EL (cell line): ENCODE results near the gene HECTD1.
"Not testable (repeated sequence)": the region's sequence is repeated elsewhere in the genome, so short reads cannot be mapped to it uniquely, and the experiment has no call there.

Source experiments
- DNase-seq: peaks from one replicate; pipeline ENCODE4 v3.0.0-alpha.2; 2016

HECTD1 gene

DNA sequence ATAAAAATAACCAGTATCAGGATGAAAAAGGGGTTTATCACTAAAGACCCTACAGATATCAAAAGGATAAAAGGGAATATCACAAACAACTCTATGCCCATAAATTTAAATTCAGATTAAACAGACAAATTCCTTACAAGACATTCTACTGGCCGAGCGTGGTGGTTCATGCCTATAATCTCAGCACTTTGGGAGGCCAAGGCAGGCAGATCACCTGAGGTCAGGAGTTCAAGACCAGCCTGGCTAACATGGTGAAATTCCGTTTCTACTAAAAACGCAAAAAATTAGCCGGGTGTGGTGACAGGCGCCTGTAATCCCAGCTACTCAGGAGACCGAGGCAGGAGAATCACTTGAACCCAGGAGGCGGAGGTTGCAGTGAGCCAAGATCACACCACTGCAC, 15.0 kb downstream of the HECTD1 start:
- DNase-seq, result not testable (repeated sequence)

DNA sequence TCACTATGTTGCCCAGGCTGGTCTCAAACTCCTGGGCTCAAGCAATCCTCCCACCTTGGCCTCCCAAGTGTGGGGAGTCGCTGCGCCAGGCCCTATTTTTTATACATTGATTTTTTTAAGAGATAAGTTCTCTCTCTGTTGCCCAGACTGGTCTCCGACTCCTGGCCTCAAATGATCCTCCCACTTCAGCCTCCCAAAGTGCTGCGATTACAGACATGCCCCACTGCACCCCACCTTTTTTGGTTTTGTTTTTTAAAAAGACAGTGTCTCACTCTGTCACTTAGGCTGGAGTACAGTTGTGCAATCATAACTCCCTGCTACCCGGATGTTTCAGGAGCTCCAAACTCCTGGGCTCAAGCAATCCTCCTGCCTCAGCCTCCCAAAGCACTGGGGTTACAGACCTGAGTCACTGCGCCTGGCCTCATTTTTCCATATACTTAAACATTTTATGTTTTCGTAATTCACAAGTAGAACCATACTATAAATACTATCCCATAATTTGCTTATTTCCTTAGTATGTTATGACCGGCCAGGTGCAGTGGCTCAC, 16.8 kb downstream of the HECTD1 start:
- DNase-seq, result no peak

DNA sequence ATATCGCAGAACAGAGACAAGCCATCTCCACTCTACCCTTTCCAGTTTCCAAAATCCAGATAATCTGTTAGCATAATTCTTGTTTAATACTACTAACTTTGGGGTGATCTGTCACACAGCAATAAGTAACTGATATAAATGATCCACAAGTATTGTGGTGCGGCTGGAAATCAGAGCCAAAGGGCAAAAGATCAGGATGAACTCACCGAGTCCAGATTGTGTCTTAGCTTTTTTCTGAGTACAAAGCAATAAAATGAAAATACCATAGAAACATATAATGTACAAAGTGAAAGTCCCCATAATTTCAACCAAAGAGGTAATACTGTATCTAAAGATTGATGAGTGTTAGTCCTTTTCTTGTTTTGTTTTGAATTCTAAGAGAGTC, 17.4 kb downstream of the HECTD1 start:
- DNase-seq, result no peak

DNA sequence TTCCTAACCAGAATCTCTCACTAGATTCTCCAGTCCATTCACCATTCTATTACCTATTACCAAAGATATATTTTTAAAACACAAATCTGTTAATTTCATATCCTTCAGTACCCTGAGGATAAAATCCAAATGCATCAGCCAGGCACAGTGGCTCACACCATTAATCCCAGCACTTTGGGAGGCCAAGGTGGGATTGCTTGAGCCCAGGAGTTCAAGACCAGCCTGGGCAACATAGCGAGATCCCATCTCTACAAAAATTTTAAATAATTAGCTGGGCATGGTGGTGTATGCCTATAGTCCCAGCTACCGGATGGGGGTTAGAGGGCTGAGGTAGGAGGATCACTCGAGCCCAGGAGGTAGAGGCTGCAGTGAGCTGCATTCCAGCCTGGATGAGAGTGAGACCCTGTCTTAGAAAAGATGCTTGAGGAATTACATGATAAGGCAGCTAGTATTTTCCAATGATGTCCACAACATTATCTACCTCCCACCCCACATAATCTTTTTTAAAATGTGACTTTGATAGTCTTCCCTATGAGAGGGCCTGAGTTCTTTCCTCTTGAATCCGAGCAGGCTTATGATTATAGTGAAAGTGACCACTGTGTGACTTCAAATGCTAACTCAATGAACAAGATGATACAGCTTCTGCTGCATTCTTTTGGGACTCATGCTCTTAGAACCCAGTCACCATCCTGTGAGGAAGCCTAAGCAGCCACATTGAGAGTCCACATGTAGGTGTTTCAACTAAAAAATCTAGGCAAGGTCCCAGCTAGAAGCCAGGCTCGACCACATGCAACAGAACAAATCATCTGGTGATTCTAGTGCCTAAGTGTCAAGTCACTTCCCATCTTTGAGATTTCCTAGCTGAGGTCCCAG, 18.0 kb downstream of the HECTD1 start:
- no peak for DNase-seq

DNA sequence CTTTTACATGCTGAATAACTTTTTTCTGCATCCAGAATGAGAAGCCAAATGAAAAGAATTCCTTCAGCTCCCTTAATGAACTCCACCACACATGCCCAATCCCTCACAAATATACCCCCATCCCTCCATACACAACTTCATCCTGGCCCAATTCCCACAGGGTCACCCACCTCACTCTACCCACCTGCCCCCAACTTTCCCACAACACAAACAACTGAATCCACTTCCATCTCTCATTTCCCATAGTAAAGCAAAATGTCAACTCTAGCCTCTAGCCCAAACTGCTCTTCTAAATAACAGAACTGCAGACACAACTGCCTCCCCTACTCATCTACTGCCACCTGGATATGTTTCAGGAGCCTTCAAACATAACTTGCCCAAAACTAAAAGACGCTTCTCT, 18.8 kb downstream of the HECTD1 start:
- no peak for DNase-seq

DNA sequence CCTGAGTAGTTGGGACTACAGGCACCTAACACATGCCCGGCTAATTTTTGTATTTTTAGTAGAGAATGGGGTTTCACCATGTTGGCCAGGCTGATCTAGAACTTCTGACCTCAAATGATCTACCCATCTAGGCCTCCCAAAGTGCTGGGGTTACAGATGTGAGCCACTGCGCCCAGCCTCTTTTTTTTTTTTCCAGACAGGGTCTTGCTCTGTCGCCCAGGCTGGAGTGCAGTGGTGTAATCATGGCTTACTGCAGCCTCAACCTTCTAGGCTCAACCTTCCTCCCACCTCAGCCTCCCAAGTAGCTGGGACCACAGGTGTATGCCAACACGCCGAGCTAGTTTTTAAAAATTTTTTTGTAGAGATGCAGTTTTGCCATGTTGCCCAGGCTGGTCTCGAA, 25.6 kb downstream of the HECTD1 start:
- DNase-seq, result not testable (repeated sequence)

DNA sequence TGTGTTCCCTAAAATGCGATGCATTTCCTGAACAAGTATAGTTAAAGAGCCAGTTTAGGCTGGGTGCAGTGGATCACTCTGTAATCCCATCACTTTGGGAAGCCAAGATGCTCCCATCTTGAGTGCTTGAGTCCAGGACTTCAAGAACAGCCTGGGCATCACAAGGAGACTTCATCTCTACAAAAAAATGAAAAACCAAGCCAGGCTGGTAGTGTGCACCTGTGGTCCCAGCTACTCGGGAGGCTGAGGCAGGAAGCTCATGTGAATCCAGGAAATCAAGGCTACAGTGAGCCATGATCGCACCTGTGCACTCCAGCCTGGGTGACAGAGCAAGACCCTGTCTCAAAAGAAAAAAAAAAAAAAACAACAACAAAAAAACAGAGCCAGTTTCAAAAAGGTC, 26.3 kb downstream of the HECTD1 start:
- DNase-seq, result no peak

DNA sequence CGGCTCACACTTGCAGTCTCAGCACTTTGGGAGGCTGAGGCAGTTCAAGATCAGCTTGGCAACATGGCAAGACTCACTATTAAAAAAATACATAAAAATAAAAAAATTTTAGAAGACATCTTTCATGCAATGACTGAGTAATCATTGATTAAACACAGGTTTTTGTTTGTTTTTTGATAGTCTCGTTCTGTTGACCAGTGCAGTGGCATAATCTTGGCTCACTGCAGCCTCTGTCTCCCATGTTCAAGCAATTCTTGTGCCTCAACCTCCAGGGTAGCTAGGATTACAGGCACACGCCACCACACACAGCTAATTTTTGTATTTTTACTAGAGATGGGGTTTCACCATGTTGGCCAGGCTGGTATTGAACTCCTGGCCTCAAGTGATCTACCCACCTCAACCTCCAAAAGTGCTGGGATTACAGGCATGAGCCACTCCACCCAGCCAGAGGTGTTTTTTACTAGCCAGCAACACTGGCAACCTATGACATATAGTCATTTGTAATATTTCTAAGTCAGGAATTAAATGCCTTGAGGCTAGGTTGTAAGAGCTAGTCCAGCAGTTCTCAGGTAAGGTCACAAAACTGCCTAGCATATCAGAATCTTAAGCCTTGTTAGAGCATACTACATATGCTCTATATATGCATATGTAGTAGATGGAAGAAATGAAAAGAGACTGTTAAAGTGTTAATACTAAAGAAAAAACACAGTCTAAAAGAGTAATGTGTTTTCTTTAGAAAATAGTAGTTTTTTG, 27.1 kb downstream of the HECTD1 start:
- no peak for DNase-seq

DNA sequence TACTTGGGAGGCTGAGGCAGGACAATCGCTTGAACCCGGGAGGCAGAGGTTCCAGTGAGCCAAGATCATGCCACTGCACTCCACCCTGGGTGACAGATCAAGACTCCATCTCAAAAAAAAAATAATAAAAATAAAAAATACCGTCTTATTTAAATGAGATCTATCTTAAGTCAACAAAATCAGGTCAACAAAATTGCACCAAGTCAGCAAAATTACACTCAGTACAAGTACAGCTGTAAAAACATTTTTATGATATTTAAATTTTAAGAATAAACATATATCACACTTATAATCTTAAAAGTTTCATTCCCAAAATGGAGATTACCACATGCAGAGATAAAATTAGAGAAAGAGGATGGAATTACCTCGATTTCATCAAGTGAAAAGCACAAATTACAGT, 33.2 kb downstream of the HECTD1 start:
- DNase-seq, result no peak

DNA sequence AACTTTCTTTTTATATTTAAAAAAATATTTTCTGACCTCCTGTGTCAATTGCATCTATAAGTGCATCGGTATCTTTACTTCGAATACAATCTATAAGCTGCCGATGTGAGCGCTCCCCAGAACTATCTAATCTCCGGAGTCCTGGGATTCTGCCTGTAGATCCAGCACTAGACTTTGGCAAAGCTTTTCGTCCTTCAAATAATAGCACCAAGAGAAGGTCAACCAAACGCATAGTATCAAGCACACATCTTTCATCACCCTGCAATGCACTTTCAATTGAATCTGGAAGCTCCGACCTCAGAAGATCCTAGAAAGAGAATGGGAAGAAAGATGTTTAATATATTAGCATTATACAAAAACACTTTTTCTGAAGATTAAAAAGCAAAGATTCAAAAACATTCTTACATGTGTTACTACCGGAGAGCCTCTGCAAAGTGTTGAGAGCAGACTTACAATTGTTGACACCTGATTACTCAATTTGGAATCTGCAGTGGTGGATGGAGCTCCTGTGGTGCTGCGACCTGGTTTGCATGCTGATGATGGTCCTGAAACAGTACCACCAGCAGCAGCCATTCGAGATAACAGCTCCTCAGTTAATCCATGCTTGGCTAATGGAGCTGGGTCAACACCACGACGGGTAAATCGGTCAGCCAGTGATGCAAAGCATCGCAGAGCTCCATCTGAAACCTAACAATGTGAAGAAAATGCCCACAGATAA, 34.3 kb downstream of the HECTD1 start:
- DNase-seq, result no peak

DNA sequence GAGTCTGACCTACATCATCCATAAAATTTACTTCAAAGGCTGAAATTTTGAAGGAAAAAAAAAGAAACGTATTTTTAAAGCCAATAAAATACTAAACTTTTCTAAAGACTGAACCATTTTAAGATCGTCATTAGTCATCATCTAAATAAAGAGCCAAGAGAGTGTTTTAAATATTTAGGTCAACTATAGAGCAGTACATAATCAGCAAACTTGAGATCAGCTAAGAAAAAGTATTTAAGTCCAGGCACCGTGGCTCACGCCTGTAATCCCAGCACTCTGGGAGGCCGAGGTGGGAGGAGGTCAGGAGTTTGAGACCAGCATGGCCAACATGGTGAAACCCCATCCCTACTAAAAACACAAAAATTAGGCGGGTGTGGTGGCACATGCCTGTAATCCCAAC, 35.5 kb downstream of the HECTD1 start:
- DNase-seq, result peak; percentile 33

DNA sequence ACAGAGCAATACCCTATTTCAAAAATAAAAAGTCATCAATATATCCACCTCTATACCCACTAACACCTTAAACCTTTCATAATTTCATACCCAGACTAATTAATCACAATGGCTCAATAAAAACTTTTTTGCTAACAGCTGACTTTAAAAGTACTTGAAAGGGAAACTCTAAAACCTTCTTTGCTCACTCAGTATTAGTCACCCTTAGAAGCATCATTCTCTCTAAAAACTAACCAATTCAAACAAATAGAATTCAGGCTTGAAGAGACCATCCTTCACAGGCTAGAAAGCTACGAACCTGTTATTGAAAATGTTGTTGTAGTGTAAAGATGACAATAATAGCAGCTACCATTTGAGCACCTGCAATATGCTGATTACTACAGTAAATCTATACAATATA, 37.2 kb downstream of the HECTD1 start:
- DNase-seq, result peak; percentile 22

DNA sequence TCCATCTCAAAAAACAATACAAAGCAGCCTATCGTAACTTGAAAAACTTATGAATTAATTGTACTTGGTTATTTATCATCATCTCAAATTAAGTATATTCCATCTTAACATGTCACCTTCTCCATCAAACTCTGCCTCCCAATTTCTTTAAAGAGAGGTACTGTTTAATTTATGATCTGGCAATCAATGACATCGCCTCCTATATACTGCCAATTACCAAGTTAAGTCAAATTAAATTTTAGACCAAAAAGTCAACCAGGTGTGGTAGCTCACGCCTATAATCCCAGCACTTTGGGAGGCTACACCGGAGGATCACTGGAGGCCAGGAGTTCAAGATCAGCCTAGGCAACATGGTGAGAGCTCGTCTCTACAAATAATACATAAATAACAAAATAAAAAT, 37.7 kb downstream of the HECTD1 start:
- no peak for DNase-seq

DNA sequence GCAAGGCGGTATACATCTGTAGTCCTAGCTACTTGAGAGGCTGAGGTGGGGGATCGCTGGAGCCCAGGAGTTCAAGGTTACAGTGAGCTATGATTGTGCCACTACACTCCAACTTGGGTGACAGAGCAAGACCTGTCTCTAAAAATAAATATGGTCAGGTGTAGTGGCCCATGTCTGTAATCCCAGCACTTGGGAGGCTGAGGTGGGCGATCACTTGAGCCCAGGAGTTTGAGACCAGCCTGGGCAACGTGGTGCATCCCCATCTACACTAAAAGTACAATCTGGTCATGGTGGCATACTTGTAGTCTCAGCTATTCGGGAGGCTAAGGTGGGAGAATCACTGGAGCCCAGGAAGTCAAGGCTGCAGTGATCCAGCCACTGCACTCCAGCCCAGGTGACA, 40.6 kb downstream of the HECTD1 start:
- DNase-seq, result no peak

DNA sequence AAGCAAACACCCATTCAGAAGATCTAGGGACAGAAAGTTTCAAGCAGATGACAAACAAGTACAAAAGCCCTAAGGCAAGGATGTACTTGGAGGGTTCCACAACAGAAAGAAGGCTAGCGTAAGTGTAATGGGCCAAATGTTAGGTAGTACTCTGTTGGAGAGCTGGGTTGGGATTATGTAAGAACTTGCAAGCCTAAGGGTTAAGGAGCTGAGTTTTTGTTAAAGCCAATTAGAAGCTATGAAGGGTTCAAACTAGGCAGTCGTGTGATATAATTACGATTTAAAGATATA, 41.4 kb downstream of the HECTD1 start:
- DNase-seq, result peak; percentile 16

DNA sequence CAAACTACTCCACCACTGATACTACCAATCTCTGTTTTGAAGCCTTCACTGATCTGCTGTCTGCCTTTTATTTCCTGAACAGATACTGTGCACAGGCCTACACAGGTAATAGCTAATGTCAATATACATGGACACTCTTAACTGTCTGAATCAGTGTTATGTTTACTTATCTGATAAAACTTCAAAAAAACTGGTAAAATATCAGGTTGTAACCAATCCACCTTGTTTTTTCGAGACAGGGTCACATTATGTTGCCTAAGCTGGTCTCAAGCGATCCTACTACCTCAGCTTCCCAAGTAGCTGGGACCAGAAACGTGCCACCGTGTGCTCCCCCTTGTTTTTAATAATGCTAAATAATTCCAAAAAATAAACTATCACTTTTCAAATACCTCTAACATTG, 43.5 kb downstream of the HECTD1 start:
- DNase-seq, result no peak

DNA sequence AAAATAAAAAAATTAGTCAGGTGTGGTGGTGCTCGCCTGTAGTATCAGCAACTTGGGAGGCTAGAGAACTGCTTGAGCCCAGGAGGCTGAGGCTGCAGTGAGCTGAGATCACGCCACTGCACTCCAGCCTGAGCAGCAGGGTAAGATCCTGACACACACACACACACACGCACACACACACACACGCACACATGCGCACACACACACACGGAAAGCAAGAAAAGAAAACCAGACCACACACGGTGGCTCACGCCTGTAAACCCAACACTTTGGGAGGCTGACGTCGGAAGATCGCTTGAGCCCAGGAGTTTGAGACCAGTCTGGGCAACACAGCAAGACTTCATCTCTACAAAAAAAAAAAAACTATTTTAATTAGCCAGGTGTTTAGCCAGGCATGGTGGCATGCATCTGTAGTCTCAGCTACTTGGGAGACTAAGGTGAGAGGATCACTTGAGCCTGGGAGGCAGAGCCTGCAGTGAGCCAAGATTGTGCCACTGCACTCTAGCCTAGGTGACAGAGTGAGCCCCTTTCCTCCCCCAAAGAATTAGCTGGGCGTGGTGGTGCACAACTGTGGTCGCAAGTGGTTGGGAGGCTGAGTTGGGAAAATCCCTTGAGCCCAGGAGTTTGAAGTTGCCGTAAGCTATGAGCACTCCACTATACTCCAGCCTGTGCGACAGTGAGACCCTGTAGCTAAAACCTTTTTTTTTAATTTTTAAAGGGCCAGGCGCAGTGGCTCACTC, 44.5 kb downstream of the HECTD1 start:
- DNase-seq, result no peak

DNA sequence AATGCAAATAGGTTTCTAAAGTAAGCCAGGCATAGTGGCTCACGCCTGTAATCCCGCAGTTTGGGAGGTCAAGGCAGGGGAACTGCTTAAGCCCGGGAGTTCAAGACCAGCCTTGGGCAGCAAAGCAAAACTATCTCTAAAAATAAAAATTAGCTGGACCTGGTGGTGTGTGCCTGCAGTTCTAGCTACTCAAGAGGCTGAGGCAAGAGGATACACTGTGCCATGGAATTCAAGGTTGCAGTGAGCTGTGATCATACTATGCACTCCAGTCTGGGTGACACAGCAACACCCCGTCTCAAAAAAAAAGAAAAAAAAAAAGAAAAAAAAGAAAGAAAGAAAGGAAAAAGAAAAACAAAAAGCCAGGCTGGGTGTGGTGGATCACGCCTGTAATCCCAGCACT, 46.3 kb downstream of the HECTD1 start:
- no peak for DNase-seq

DNA sequence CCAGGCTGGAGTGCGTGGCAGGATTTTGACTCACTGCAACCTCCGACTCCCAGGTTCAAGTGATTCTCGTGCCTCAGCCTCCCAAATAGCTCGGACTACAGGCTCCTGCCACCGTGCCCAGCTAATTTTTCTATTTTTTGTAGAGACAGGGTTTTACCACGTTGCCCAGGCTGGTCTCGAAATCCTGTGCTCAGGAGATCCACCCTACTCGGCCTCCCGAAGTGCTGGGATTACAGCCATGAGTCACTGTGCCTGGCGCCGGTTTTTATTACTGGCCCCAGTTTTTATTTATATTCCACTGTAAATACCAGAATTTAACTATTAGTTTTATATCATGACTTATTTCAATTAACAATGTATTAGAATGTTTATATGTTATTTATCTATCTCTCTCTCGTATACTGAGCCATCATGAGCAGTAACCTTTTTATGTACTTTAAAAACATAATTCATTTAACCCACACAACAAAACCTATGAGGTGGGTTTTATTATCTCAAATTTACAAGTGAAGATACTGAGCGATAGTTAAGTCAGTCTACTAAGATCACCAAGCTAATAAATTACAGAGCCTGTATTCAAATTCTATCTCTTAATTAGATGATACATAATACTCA, 47.8 kb downstream of the HECTD1 start:
- DNase-seq, result peak; percentile 71

DNA sequence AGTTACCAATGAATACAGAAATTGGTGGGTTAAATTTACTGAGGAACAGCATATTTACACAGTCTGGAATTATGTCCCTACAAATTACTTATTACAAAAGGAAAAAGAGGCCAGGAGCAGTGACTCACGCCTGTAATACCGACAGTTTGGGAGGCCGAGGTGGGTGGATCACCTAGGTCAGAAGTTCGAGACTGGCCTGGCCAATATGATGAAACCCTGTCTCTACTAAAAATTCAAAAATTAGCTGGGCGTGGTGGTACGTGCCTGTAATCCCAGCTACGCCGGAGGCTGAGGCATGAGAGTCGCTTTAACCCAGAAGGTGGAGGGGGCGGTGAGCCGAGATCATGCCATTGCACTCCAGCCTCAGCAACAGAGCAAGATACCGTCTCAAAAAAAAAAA, 52.6 kb downstream of the HECTD1 start:
- DNase-seq, result peak; percentile 8

DNA sequence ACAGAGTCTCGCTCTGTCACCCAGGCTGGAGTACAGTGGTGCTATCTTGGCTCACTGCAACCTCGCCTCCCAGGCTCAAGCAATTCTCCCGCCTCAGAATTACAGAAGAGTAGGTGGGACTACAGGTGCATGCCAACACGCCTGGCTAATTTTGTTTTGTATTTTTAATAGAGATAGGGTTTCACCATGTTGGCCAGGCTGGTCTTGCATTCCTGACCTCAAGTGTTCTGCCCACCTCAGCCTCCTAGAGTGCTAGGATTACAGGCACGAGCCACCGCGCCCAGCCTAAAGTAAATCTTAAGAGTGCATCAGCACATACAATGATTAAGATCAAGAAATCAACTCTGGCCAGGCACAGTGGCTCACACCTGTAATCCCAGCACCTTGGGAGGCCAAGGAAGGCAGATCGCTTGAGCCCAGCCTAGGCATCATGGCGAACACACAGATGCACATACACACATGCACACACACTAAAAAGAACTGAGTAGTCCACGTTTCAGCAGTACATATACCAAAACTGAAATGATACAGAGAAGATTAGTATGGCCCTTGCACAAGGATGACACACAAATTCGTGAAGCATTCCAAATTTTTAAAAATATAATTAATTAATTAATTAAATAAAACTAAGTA, 65.0 kb downstream of the HECTD1 start:
- DNase-seq, result no peak

DNA sequence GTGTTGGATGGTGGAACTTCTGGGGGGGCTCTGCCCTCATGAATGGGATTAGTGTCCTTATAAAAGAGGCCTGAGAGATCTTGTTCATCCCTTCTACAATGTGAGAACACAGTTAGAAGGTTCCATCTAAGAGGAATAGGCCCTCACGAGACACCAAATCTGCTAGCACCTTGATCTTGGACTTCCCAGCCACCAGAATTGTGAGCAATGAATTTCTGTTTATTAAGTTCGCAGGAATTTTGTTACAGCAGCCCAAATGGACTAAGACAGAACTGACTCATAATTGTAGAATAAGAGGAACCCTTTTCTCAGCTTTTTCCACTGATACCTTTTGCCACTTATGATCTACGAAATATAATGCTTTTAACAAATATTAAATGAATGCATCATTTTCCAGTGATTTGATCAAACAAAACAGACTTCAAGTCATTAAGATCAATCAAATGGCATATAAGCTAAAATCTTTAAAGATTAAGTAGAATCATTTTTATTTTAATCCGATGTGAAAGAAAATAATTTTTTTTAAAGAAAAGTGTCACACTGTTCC, 68.2 kb downstream of the HECTD1 start:
- DNase-seq, result no peak
